Gastrocnemius medialis (tissue), 4 donors: Measurements from ENCODE around the gene SRP9. TPM values are rescaled to one million over a fixed set of nuclear protein-coding genes. Genes with fewer than 3 reads are reported as not detected.
"Not testable (repeated sequence)": the region's sequence is repeated elsewhere in the genome, so short reads cannot be mapped to it uniquely, and the experiment has no call there.

Experiments
- ATAC-seq, 2 donors: fragments of 150-250 bp; one replicate each; pipeline ENCODE4 v1.9.1; 2016
- DNase-seq, 2 donors: peaks; one replicate each; pipeline ENCODE4 v3.0.0-alpha.2; 2019
- H3K27ac ChIP-seq, 4 donors: fragments of 200-600 bp; sonication (generic); 1 replicate in 1 of 4; 2 replicates in 3 of 4; pipeline ENCODE4 v1.5.1; 2016 to 2018; ENCODE audit warnings: mild to moderate bottlenecking in 2 of 4, moderate library complexity in 1 of 4
- H3K27me3 ChIP-seq, 3 donors: fragments of 200-600 bp; sonication (generic) in 2 of 3; 1 replicate in 1 of 3; 2 replicates in 2 of 3; pipeline versions ENCODE4 v1.5.1 to v1.6.0; 2016 to 2019; ENCODE audit warnings: mild to moderate bottlenecking in 1 of 3, moderate library complexity in 1 of 3
- H3K36me3 ChIP-seq, 2 donors: fragments of 200-600 bp; sonication (generic) in 1 of 2; one replicate each; pipeline ENCODE4 v1.5.1; 2017 to 2018
- H3K4me1 ChIP-seq, 2 donors: fragments of 200-600 bp; sonication (generic) in 1 of 2; one replicate each; pipeline ENCODE4 v1.5.1; 2016 to 2017; ENCODE audit warnings: mild to moderate bottlenecking in 2 of 2
- H3K4me3 ChIP-seq, 4 donors: fragments of 200-600 bp; sonication (generic) in 3 of 4; 1 replicate in 1 of 4; 2 replicates in 3 of 4; pipeline ENCODE4 v1.5.1; 2016 to 2019; ENCODE audit warnings: mild to moderate bottlenecking in 2 of 4
- H3K9me3 ChIP-seq, 3 donors: fragments of 200-600 bp; sonication (generic) in 2 of 3; 1 replicate in 1 of 3; 2 replicates in 2 of 3; pipeline ENCODE4 v1.5.1; 2016 to 2019
- POLR2A ChIP-seq, 2 donors: fragments of 450-650 bp; IDR thresholded peaks; one replicate each; pipeline ENCODE4 v1.6.1; 2017; ENCODE audit warnings: antibody characterized with exemption in 2 of 2, mild to moderate bottlenecking in 2 of 2, moderate library complexity in 2 of 2
- in situ Hi-C, 4 donors: fragments of 200-750 bp; cut with MboI; loops; one replicate each; pipeline versions ENCODE4 v1.15.0 to v1.8.0; 2017; ENCODE audit warnings: low sequenced_read_pairs in 4 of 4
- intact Hi-C: fragments of 100-400 bp; cut with DNase I; formaldehyde crosslinking; loops from one replicate; pipeline ENCODE4 v1.15.1; 2023; ENCODE audit warnings: low total_unique reads
- total RNA-seq, 4 donors: library from RNA; depleted of rRNA; stranded (reverse); fragments of >200 nt; gene quantifications; one replicate each; pipeline versions ENCODE4 v1.1.0 to v1.2.3, GENCODE V29; 2016
- TF ChIP-seq, protein P1 (sequence below), 5 experiments: fragments of 450-650 bp in 3 of 5; fragments of 200-600 bp in 2 of 5; sonication (generic) in 2 of 5; IDR thresholded peaks in 4 of 5; conservative IDR thresholded peaks in 1 of 5; 1 replicate in 4 of 5; 2 replicates in 1 of 5; pipeline ENCODE4 v1.5.1; 2016 to 2019; ENCODE audit warnings: antibody characterized with exemption in 5 of 5, mild to moderate bottlenecking in 3 of 5, moderate library complexity in 3 of 5

The SRP9 gene
- total RNA-seq, 4 donors from 2014 or later: 182 to 207 (median 198) TPM

DNA sequence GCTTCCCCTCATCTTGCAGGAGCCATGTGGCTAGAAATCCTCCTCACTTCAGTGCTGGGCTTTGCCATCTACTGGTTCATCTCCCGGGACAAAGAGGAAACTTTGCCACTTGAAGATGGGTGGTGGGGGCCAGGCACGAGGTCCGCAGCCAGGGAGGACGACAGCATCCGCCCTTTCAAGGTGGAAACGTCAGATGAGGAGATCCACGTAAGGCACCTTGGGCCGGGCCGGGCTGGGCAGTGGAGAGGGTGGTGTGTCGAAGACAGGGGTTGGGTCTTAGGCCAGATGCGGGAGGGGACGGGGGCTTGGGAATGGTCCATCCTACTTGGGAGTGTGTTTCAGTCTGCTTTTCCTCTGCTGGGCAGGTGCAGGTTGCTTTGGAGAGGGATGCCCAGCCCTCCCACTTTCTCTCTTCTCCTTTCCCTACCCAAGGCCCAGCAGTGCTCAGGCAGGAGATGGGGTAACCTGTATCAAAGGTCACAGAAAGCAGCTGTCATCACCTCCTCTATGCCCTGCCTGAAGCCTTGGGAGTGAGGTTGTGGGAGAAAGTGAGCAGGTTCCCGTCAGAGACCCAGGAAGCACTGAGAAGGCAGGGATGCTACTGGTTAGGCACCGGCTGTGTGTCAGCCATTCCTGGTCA lies 51.2 kb downstream of the SRP9 start:
- DNase-seq (peak in 1 of 2 donors; percentile 7), ATAC-seq (no peak)
- H3K27me3 ChIP-seq: no peaks in the 10 kb centered on the region
- H3K27ac ChIP-seq: peak overlapping the region in 1 of 4 donors; percentile 67
- no peak overlapping the region for H3K4me3 ChIP-seq
- H3K36me3 ChIP-seq: peaks cover 4 to 35% of the 10 kb centered on the region in 2 donors
- intact Hi-C loops (no loop called here), in situ Hi-C loops (no loop called here)
- H3K9me3 ChIP-seq: no peaks in the 10 kb centered on the region
- peaks cover 36 to 37% of the 10 kb centered on the region in 2 donors for H3K4me1 ChIP-seq
- TF ChIP-seq, protein P1, sequence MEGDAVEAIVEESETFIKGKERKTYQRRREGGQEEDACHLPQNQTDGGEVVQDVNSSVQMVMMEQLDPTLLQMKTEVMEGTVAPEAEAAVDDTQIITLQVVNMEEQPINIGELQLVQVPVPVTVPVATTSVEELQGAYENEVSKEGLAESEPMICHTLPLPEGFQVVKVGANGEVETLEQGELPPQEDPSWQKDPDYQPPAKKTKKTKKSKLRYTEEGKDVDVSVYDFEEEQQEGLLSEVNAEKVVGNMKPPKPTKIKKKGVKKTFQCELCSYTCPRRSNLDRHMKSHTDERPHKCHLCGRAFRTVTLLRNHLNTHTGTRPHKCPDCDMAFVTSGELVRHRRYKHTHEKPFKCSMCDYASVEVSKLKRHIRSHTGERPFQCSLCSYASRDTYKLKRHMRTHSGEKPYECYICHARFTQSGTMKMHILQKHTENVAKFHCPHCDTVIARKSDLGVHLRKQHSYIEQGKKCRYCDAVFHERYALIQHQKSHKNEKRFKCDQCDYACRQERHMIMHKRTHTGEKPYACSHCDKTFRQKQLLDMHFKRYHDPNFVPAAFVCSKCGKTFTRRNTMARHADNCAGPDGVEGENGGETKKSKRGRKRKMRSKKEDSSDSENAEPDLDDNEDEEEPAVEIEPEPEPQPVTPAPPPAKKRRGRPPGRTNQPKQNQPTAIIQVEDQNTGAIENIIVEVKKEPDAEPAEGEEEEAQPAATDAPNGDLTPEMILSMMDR (IDR thresholded peaks at IDR 0.05 in 4 of 5, conservative IDR thresholded peaks at IDR 0.05 in 1 of 5): no peak
- TF ChIP-seq POLR2A (IDR thresholded peaks at IDR 0.05): no peak

DNA sequence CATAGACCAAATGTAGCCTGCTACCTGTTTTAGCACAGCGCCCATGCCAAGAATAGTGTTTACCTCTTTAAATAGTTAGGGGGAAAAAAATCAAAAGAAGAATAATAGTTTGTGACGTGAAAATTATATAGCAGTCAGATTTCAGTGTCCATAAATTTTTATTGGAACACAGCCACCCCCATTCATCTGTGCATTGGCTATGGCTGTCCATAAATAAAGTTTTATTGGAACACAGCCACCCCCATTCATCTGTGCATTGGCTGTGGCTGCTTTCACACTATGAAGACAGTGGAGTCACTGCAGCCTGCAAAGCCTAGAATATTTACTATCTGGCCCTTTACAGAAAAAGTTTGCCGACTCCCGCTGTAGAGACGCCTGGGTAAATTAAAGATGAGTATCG lies 53.2 kb downstream of the SRP9 start:
- in situ Hi-C loops: loop anchor here in 1 of 4 donors (10.0 kb wide), 1 partner anchor 56 kb away; the partner anchor contains the start of gene SRP9
- peak overlapping the region in 1 of 4 donors; percentile 1 for H3K27ac ChIP-seq
- no peak for DNase-seq
- intact Hi-C loops: no loop called here
- peaks cover 4 to 35% of the 10 kb centered on the region in 2 donors for H3K36me3 ChIP-seq
- no peaks in the 10 kb centered on the region for H3K27me3 ChIP-seq
- H3K9me3 ChIP-seq: no peaks in the 10 kb centered on the region
- no peak for ATAC-seq
- H3K4me3 ChIP-seq: no peak overlapping the region
- TF ChIP-seq POLR2A (IDR thresholded peaks at IDR 0.05): no peak
- TF ChIP-seq, protein P1 (IDR thresholded peaks at IDR 0.05 in 4 of 5, conservative IDR thresholded peaks at IDR 0.05 in 1 of 5): no peak
- peaks cover 31 to 37% of the 10 kb centered on the region in 2 donors for H3K4me1 ChIP-seq

DNA sequence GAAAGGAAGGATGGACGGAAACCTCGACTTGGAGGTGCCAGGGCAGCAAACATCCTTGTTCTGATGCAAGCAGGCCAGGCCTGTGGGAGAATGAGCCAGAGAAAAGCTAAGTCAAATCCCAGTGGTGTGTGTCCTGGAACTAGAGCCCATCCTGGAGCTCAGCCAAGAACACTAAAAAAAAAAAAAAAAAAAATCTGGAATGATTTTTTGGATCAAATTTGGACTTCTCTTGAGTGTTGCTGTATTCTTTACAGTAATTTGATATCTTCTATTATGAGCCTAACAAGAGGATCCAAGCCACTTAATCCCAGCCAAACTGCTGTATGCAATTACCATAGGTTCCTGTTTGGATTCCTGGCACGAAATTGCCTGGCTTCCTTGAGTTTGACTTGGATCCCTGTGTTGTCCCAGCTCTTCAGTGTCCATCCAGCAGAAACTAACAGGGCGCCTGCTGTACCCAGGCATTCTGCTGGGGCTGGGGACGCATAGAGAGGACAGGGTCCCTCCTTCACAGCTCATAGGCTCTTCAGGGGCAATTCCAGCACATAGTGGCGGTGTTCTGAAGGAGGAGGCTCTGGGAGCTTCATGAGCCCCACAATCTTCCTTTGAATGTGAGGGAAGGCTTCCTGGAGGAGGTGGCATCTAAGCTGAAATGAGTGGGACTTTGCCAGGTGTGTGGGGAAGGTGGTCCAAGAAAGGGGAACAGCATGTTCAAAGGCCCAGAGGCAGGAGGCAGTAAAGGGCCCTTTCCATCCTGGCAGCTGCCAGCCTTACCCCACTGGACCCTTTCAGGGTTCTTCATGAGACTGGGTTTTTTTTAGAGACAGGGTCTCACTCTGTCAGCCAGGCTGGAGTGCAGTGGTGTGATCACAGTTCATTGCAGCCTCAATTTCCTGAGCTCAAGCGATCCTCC lies 57.0 kb downstream of the SRP9 start:
- DNase-seq (peak; percentile 71 to 85), ATAC-seq (peak; percentile 93 to 97)
- H3K4me1 ChIP-seq: peaks cover 17 to 26% of the 10 kb centered on the region in 2 donors
- H3K4me3 ChIP-seq: no peak overlapping the region
- H3K36me3 ChIP-seq: peaks cover 4 to 55% of the 10 kb centered on the region in 2 donors
- intact Hi-C loops (loop anchor here (2.0 kb wide), 1 partner anchor 18 kb away; no protein-coding TSS in a partner anchor), in situ Hi-C loops (loop anchor here in 1 of 4 donors (10.0 kb wide), 1 partner anchor 60 kb away; the partner anchor contains the start of gene SRP9)
- H3K27me3 ChIP-seq: no peaks in the 10 kb centered on the region
- H3K9me3 ChIP-seq: no peaks in the 10 kb centered on the region
- TF ChIP-seq, protein P1 (IDR thresholded peaks at IDR 0.05 in 4 of 5, conservative IDR thresholded peaks at IDR 0.05 in 1 of 5): no peak
- no peak for TF ChIP-seq POLR2A (IDR thresholded peaks at IDR 0.05)
- H3K27ac ChIP-seq: peak overlapping the region; percentile 49 to 81 (median 72)

DNA sequence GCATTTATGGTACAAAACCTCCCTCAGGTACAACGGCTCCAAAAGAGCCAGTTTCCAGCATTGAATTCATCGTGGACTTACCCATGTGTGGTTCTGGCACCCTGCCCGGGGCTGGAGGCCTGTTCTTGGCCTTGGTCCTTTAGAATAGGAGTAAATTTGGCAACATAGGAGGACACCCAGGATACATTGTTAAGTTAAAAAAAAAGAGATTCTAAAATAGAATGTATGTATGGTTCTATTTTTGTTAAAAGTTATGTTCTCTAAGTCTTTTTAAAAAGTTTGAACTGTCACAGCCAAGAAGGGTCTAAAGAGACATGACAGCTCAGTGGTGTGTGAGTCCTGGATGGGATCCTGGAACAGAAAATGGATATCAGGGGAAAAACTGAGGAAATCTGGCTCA lies 58.2 kb downstream of the SRP9 start:
- no peak for ATAC-seq
- peaks cover 4 to 65% of the 10 kb centered on the region in 2 donors for H3K36me3 ChIP-seq
- no peak for DNase-seq
- H3K27ac ChIP-seq: peak overlapping the region; percentile 38 to 81 (median 68)
- in situ Hi-C loops: loop anchor here in 1 of 4 donors (10.0 kb wide), 1 partner anchor 61 kb away; the partner anchor contains the start of gene SRP9
- H3K27me3 ChIP-seq: no peaks in the 10 kb centered on the region
- intact Hi-C loops: loop anchor here (2.0 kb wide), 1 partner anchor 19 kb away; no protein-coding TSS in a partner anchor
- TF ChIP-seq POLR2A (IDR thresholded peaks at IDR 0.05): no peak
- TF ChIP-seq, protein P1 (IDR thresholded peaks at IDR 0.05 in 4 of 5, conservative IDR thresholded peaks at IDR 0.05 in 1 of 5): no peak
- H3K4me3 ChIP-seq: no peak overlapping the region
- H3K4me1 ChIP-seq: peaks cover 17 to 26% of the 10 kb centered on the region in 2 donors
- no peaks in the 10 kb centered on the region for H3K9me3 ChIP-seq

DNA sequence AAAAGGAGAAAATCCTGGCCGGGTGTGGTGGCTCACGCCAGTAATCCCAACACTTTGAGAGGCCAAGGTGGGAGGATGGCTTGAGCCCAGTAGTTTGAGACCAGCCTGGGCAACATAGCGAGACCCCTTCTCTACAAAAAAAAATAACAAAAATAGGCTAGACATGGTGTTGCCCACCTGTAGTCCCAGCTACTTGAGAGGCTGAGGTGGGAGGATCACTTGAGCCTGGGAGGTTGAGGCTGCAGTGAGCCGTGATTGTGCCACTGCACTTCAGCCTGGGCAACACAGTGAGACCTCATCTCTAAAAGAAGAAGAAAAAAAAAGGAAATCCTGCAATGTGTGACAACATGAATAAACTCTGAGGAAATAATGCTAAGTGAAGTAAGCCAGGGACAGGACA lies 58.7 kb downstream of the SRP9 start:
- DNase-seq, H3K27me3 ChIP-seq, ATAC-seq, H3K9me3 ChIP-seq, H3K4me3 ChIP-seq, intact Hi-C loops: not testable (repeated sequence)
- in situ Hi-C loops: loop anchor here in 1 of 4 donors (10.0 kb wide), 1 partner anchor 61 kb away; the partner anchor contains the start of gene SRP9
- Histone ChIP-seq H3K36me3 (peaks cover 4 to 63% of the 10 kb centered on the region in 2 donors), H3K4me1 (peaks cover 17 to 26% of the 10 kb centered on the region in 2 donors), H3K27ac (peak overlapping the region; percentile 38 to 81 (median 68))
